Hepatocyte (in vitro differentiated cells): ENCODE data around the gene HES7. TPM values are rescaled to one million over a fixed set of nuclear protein-coding genes. Genes with fewer than 3 reads are reported as not detected.
"Not testable (repeated sequence)": the region's sequence is repeated elsewhere in the genome, so short reads cannot be mapped to it uniquely, and the experiment has no call there.

Source experiments
- DNase-seq: peaks from one replicate; pipeline ENCODE4 v3.0.0-alpha.2; 2016; ENCODE audit warnings: low spot score
- H2AFZ ChIP-seq: fragments of 200-600 bp; sonication (generic); 2 replicates; pipeline ENCODE4 v1.6.0; 2016; ENCODE audit warnings: antibody characterized with exemption, mild to moderate bottlenecking
- H3K27ac ChIP-seq: fragments of 200-600 bp; sonication (generic); 2 replicates; pipeline ENCODE4 v1.5.1; 2016; ENCODE audit warnings: mild to moderate bottlenecking
- H3K27me3 ChIP-seq: fragments of 200-600 bp; sonication (generic); 2 replicates; pipeline ENCODE4 v1.6.1; 2016
- H3K36me3 ChIP-seq: fragments of 200-600 bp; sonication (generic); replicated peaks from 2 replicates; pipeline ENCODE4 v1.5.1; 2016; ENCODE audit warnings: low read depth; ENCODE audit not compliant: insufficient read depth
- H3K4me1 ChIP-seq: fragments of 200-600 bp; sonication (generic); 2 replicates; pipeline ENCODE4 v1.5.1; 2016; ENCODE audit warnings: mild to moderate bottlenecking, moderate library complexity; ENCODE audit not compliant: insufficient read depth
- H3K4me2 ChIP-seq: fragments of 200-600 bp; sonication (generic); 2 replicates; pipeline ENCODE4 v1.6.0; 2016
- H3K4me3 ChIP-seq: fragments of 200-600 bp; sonication (generic); 2 replicates; pipeline ENCODE4 v1.5.1; 2016; ENCODE audit warnings: mild to moderate bottlenecking
- H3K79me2 ChIP-seq: fragments of 200-600 bp; sonication (generic); 2 replicates; pipeline ENCODE4 v1.6.0; 2017; ENCODE audit warnings: mild to moderate bottlenecking
- H3K9me2 ChIP-seq: fragments of 200-600 bp; sonication (generic); replicated peaks from 2 replicates; pipeline ENCODE4 v1.6.0; 2017; ENCODE audit warnings: mild to moderate bottlenecking; ENCODE audit not compliant: insufficient read depth
- H3K9me3 ChIP-seq: fragments of 200-600 bp; sonication (generic); 2 replicates; pipeline ENCODE4 v1.5.1; 2016; ENCODE audit warnings: low read depth, mild to moderate bottlenecking
- H4K20me1 ChIP-seq: fragments of 200-600 bp; sonication (generic); 2 replicates; pipeline ENCODE4 v1.6.0; 2016; ENCODE audit warnings: mild to moderate bottlenecking; ENCODE audit not compliant: insufficient read depth, poor library complexity, severe bottlenecking
- EZH2 ChIP-seq: fragments of 200-600 bp; sonication (generic); IDR thresholded peaks from 2 replicates; pipeline ENCODE4 v1.6.1; 2016; ENCODE audit warnings: antibody characterized with exemption, mild to moderate bottlenecking, borderline replicate concordance
- EZH2phosphoT487 ChIP-seq: fragments of 200-600 bp; sonication (generic); IDR thresholded peaks from one replicate; pipeline ENCODE4 v1.6.1; 2018; ENCODE audit warnings: antibody characterized with exemption, mild to moderate bottlenecking, low read depth, moderate library complexity; ENCODE audit not compliant: unreplicated experiment, severe bottlenecking
- WGBS: methylation state at CpG from one replicate; pipeline ENCODE4 v1.1.6; 2016; ENCODE audit warnings: low lambda C conversion rate; ENCODE audit errors: missing lambda C conversion rate; 5-methylcytosine and 5-hydroxymethylcytosine counted together
- polyA plus RNA-seq: library from polyadenylated mRNA; unstranded; fragments of >200 nt; fragmentation: Nextera tagmentation; extraction: Ambion mirVana; gene quantifications from 2 replicates; pipeline ENCODE4 v1.2.1, GENCODE V29; 2016
- total RNA-seq: library from RNA; depleted of rRNA; stranded (reverse); fragments of >200 nt; gene quantifications from 2 replicates; pipeline ENCODE4 v1.2.3, GENCODE V29; 2014
- TF ChIP-seq, protein P1 (sequence below): fragments of 200-600 bp; sonication (generic); IDR thresholded peaks from 2 replicates; pipeline ENCODE4 v1.5.1; 2016; ENCODE audit warnings: antibody characterized with exemption, mild to moderate bottlenecking; ENCODE audit not compliant: poor library complexity

Gene HES7
- total RNA-seq (not detected in 2 replicates), polyA plus RNA-seq (not detected in 2 replicates)

DNA sequence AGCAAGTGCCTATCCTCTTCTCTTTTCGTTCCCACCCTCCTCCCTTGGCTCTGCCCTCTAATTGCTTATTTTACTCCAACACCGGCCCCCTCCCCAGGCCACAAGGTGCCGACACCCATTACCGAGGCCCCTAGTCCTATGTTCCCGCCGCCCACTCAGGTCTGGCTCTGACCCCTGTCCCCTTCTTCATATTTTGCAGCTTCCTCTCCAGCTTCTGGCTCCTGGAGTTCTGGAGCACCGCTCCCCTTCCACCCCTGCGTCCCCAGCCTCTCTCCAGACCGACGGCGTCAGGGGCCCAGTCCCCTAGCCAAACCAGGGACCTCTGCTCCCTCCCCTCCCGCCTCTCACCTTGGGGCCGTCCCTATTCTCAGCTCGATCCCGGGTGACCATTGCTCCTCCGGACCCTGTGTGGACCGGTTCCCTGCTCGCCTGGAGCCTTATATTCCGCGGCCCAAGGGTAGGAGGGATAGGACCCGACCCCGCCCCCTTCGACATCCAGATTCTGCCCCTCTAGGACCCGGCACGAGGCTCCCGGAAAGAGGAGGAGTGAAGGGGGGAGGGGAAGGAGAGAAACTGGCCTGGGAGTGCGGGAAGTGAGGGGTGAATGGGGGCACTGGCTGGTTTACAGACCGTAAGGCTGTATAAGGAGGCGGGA, at the start of gene HES7:
Gene HES7 (minus strand): TSS at position 412 of the 655 bp plus-strand sequence. CDS start 22 bp downstream, at position 390.
- peaks cover 35% of the 10 kb centered on the region for H3K4me1 ChIP-seq
- no peaks in the 10 kb centered on the region for H3K36me3 ChIP-seq
- 1% methylated on average over 29 of the region's 29 CpGs for WGBS
- H2AFZ ChIP-seq: peak within 1 kb of the TSS; percentile 34
- no peaks in the 10 kb centered on the region for H3K9me2 ChIP-seq
- peak; percentile 61 for DNase-seq
- H4K20me1 ChIP-seq: no peaks in the 10 kb centered on the region
- TF ChIP-seq, protein P1, sequence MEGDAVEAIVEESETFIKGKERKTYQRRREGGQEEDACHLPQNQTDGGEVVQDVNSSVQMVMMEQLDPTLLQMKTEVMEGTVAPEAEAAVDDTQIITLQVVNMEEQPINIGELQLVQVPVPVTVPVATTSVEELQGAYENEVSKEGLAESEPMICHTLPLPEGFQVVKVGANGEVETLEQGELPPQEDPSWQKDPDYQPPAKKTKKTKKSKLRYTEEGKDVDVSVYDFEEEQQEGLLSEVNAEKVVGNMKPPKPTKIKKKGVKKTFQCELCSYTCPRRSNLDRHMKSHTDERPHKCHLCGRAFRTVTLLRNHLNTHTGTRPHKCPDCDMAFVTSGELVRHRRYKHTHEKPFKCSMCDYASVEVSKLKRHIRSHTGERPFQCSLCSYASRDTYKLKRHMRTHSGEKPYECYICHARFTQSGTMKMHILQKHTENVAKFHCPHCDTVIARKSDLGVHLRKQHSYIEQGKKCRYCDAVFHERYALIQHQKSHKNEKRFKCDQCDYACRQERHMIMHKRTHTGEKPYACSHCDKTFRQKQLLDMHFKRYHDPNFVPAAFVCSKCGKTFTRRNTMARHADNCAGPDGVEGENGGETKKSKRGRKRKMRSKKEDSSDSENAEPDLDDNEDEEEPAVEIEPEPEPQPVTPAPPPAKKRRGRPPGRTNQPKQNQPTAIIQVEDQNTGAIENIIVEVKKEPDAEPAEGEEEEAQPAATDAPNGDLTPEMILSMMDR: no peak
- TF ChIP-seq EZH2phosphoT487: no peak
- no peak for TF ChIP-seq EZH2
- peak within 1 kb of the TSS; percentile 37 for H3K4me3 ChIP-seq
- H3K4me2 ChIP-seq: peak within 1 kb of the TSS; percentile 88
- peaks cover 29% of the 10 kb centered on the region for H3K27me3 ChIP-seq
- no peaks in the 10 kb centered on the region for H3K79me2 ChIP-seq
- no peak within 1 kb of the TSS for H3K27ac ChIP-seq
- no peaks in the 10 kb centered on the region for H3K9me3 ChIP-seq

DNA sequence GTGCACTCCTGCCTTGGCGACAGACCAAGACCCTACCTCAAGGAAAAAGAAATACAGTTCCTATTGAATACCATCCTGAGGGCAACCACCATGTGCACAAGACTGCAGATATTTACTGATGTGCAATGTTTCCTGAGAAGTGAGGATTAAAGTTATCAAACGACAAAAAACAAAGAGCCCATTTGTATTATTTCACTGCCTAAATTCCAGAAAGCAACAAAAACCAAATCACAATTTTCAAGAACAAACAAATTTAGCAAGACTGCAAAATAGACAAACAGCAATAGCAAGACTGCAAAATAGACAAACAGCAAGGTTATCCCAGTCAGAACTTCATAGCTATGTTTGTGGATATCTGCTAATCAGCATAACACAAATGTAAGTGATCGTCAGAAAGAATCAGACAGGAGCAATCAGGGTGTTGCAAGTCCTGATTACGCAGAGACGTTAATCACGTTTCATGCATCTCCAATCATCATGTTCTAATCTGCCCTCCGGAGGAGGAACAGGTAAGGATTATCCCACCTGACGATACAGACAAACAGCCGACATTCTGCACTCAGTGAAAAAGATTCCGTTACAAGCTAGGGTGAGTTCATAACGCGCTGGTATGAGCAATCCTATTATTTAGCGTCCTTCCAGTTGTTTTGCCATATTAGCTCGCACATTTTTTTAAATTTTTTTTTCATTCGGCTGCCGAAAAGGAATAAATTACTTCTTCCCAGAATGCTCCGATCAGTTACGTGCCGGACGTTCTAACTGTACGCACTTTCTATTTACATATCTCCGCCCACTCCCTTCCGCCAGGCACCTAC, 49.4 kb upstream of the HES7 start:
- H3K4me2 ChIP-seq: peak overlapping the region; percentile 75
- H3K79me2 ChIP-seq: peaks cover 8% of the 10 kb centered on the region
- DNase-seq: peak; percentile 94
- H3K27me3 ChIP-seq: no peaks in the 10 kb centered on the region
- no peak for TF ChIP-seq EZH2phosphoT487
- no peaks in the 10 kb centered on the region for H4K20me1 ChIP-seq
- 1% methylated on average over 23 of the region's 23 CpGs for WGBS
- H2AFZ ChIP-seq: peak overlapping the region; percentile 79
- peaks cover 24% of the 10 kb centered on the region for H3K4me1 ChIP-seq
- no peaks in the 10 kb centered on the region for H3K36me3 ChIP-seq
- H3K9me2 ChIP-seq: no peaks in the 10 kb centered on the region
- H3K9me3 ChIP-seq: no peaks in the 10 kb centered on the region
- peak overlapping the region; percentile 43 for H3K4me3 ChIP-seq
- H3K27ac ChIP-seq: peak overlapping the region; percentile 92

DNA sequence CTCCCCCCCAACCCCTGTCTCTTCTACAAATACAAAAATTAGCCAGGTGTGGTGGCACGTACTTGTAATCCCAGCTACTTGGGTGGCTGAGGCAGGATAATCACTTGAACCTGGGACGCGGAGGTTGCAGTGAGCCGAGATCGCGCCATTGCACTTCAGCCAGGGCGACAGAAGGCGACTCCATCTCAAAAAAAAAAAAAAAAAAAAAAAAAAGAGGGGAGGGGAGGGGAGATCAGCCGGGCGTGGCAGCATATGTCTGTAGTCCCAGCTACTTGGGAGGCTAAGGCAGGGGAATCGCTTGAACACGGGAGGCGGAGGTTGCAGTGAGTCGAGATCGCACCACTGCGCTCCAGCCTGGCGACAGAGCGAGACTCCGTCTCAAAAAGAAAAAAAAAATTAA, 46.3 kb upstream of the HES7 start:
- H4K20me1 ChIP-seq, H2AFZ ChIP-seq, H3K4me2 ChIP-seq, H3K4me3 ChIP-seq, H3K9me2 ChIP-seq, DNase-seq, H3K4me1 ChIP-seq, H3K27me3 ChIP-seq, H3K79me2 ChIP-seq, H3K9me3 ChIP-seq, H3K27ac ChIP-seq, H3K36me3 ChIP-seq: not testable (repeated sequence)
- WGBS: 94% methylated on average over 16 of the region's 19 CpGs

DNA sequence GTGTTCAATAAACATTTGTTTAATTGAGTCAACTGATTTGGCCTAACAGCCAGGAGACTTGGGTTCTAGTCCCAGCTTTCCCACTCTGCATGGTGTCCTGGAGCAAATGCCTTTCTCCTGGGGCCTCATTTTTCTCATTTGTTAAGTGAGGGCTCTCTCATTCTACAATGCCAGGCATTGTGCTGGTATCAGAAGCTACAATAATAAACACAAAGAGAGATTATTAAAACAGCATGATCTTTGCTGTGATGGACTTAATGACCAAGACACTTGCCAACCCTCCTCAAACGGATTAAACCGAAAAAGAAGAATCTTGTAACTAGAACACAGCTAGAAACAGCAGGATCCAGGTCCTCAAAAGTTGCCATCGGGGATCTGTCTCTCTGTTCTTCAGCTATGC, 43.6 kb upstream of the HES7 start:
- no peaks in the 10 kb centered on the region for H3K9me2 ChIP-seq
- H3K27ac ChIP-seq: no peak overlapping the region
- no peak overlapping the region for H3K4me2 ChIP-seq
- H3K9me3 ChIP-seq: no peaks in the 10 kb centered on the region
- H4K20me1 ChIP-seq: no peaks in the 10 kb centered on the region
- H3K36me3 ChIP-seq: no peaks in the 10 kb centered on the region
- H3K79me2 ChIP-seq: peaks cover 10% of the 10 kb centered on the region
- no peak overlapping the region for H2AFZ ChIP-seq
- no peak for DNase-seq
- H3K27me3 ChIP-seq: no peaks in the 10 kb centered on the region
- peaks cover 13% of the 10 kb centered on the region for H3K4me1 ChIP-seq
- WGBS: 86% methylated on average over 3 of the region's 3 CpGs
- no peak overlapping the region for H3K4me3 ChIP-seq
- TF ChIP-seq EZH2 (no peak), EZH2phosphoT487 (no peak)
- TF ChIP-seq, protein P1: no peak
